ENCODE data around the gene HDAC9. TPM values are rescaled to one million over a fixed set of nuclear protein-coding genes. Genes with fewer than 3 reads are reported as not detected.

The HDAC9 gene
- total and polyA plus RNA-seq, 2 experiments from 2014 or later = 3.7 to 9.4 TPM

DNA sequence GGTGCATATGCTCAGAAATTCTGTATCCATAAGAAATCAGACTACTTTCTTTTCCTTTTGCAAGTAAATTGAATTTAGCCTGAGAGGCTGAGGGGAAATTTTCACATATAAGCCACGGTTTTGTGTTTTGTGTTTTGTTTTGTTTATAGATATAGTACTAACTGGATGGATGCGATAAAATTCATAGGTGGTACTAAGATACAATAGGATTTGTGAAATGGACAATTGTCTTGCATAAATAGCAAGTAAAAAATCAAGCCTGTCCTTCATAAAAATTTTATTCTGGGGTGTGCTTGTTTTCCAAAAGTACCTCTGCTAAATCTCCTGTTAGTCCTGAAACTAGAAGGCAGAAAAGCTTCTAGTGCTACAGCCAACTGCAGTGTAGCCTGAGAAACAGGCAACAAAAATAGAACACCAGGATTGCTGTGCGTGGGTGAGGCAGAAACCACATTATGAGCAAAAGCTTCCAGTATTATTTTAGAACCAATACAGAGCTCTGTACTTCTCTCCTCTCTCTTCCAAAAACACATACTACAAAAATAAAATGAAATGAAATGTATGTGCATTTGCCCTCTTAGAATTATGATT, 634 bp upstream of the HDAC9 start:
- H3K36me3 ChIP-seq (replicated peaks; ENCODE audit: insufficient read depth, low read depth) = no peaks in the 10 kb centered on the region
- no peak overlapping the region for H3K4me3 ChIP-seq
- no peaks in the 10 kb centered on the region for H3K4me1 ChIP-seq (ENCODE audit: insufficient read depth)
- no peak for DNase-seq (ENCODE audit: low spot score)
- H4K20me1 ChIP-seq (ENCODE audit: insufficient read depth, poor library complexity, severe bottlenecking) = no peaks in the 10 kb centered on the region
- no peak overlapping the region for H3K27ac ChIP-seq
- WGBS (ENCODE audit: low lambda C conversion rate, missing lambda C conversion rate) = 80% methylated on average over 3 of the region's 3 CpGs
- H3K4me2 ChIP-seq = peak overlapping the region; percentile 73
- H3K9me3 ChIP-seq (ENCODE audit: low read depth) = no peaks in the 10 kb centered on the region
- no peaks in the 10 kb centered on the region for H3K9me2 ChIP-seq (replicated peaks; ENCODE audit: insufficient read depth)
- no peaks in the 10 kb centered on the region for H3K79me2 ChIP-seq
- H2AFZ ChIP-seq = peak overlapping the region; percentile 7
- no peak for TF ChIP-seq EZH2 (IDR thresholded peaks at IDR 0.05; ENCODE audit: borderline replicate concordance)
- TF ChIP-seq, protein P1, sequence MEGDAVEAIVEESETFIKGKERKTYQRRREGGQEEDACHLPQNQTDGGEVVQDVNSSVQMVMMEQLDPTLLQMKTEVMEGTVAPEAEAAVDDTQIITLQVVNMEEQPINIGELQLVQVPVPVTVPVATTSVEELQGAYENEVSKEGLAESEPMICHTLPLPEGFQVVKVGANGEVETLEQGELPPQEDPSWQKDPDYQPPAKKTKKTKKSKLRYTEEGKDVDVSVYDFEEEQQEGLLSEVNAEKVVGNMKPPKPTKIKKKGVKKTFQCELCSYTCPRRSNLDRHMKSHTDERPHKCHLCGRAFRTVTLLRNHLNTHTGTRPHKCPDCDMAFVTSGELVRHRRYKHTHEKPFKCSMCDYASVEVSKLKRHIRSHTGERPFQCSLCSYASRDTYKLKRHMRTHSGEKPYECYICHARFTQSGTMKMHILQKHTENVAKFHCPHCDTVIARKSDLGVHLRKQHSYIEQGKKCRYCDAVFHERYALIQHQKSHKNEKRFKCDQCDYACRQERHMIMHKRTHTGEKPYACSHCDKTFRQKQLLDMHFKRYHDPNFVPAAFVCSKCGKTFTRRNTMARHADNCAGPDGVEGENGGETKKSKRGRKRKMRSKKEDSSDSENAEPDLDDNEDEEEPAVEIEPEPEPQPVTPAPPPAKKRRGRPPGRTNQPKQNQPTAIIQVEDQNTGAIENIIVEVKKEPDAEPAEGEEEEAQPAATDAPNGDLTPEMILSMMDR (IDR thresholded peaks at IDR 0.05; ENCODE audit: poor library complexity) = no peak
- TF ChIP-seq EZH2phosphoT487 (IDR thresholded peaks at IDR 0.05; ENCODE audit: low read depth, severe bottlenecking, unreplicated experiment) = no peak
- peaks cover 3% of the 10 kb centered on the region for H3K27me3 ChIP-seq

DNA sequence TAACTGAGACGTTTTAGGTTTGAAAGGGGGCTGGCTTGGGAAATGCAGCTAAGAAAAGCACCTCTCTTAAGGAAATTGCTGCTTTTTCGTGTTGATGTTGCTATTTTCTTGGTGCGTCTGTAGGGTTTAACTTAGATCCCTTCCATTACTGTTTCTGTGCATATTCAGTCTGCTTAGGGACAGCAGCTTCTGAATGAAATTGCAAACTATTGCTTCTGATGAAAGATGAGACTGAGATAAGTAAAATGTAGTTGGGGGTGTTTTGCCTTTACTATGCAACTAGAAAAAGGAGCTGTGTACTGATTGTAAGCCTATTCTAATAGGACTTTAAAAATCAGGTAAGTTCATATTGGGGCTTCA, 772 bp downstream of the HDAC9 start:
- Histone ChIP-seq H3K9me2 (replicated peaks; ENCODE audit: insufficient read depth) (no peaks in the 10 kb centered on the region), H3K9me3 (ENCODE audit: low read depth) (no peaks in the 10 kb centered on the region), H3K4me1 (ENCODE audit: insufficient read depth) (no peaks in the 10 kb centered on the region), H3K36me3 (replicated peaks; ENCODE audit: insufficient read depth, low read depth) (no peaks in the 10 kb centered on the region), H3K79me2 (no peaks in the 10 kb centered on the region), H3K4me3 (no peak overlapping the region), H3K4me2 (peak overlapping the region; percentile 73), H3K27ac (no peak overlapping the region), H3K27me3 (peaks cover 3% of the 10 kb centered on the region), H4K20me1 (ENCODE audit: insufficient read depth, poor library complexity, severe bottlenecking) (no peaks in the 10 kb centered on the region), H2AFZ (peak overlapping the region; percentile 7)
- no peak for DNase-seq (ENCODE audit: low spot score)
- WGBS (ENCODE audit: low lambda C conversion rate, missing lambda C conversion rate) = 25% methylated on average over 3 of the region's 3 CpGs
- no peak for TF ChIP-seq EZH2 (IDR thresholded peaks at IDR 0.05; ENCODE audit: borderline replicate concordance)
- no peak for TF ChIP-seq EZH2phosphoT487 (IDR thresholded peaks at IDR 0.05; ENCODE audit: low read depth, severe bottlenecking, unreplicated experiment)
- TF ChIP-seq, protein P1 (IDR thresholded peaks at IDR 0.05; ENCODE audit: poor library complexity) = no peak

DNA sequence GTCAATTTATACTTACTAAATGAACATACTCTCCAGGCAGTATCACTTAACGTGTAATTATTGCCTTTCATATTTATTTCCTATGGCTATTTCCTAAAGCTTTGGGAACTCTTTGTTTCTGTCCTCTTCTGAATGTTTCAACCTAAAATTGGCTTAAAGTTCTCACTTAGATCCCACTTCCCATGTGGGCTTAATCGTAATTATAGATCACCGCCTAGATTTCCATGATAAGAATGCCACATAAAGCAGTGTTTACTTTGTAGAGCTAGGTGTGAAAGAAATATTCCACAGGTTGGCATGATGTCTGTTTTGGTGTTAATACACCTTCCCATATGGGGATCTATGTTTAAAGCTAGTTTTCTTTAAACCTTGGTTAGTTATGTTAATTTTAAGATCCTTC, 1.5 kb downstream of the HDAC9 start:
- Histone ChIP-seq H3K4me1 (ENCODE audit: insufficient read depth) (no peaks in the 10 kb centered on the region), H4K20me1 (ENCODE audit: insufficient read depth, poor library complexity, severe bottlenecking) (no peaks in the 10 kb centered on the region), H3K27me3 (peaks cover 3% of the 10 kb centered on the region), H3K79me2 (no peaks in the 10 kb centered on the region), H3K4me2 (no peak overlapping the region), H3K27ac (no peak overlapping the region), H3K36me3 (replicated peaks; ENCODE audit: insufficient read depth, low read depth) (no peaks in the 10 kb centered on the region), H3K9me3 (ENCODE audit: low read depth) (no peaks in the 10 kb centered on the region), H3K4me3 (no peak overlapping the region), H2AFZ (no peak overlapping the region), H3K9me2 (replicated peaks; ENCODE audit: insufficient read depth) (no peaks in the 10 kb centered on the region)
- no peak for TF ChIP-seq EZH2phosphoT487 (IDR thresholded peaks at IDR 0.05; ENCODE audit: low read depth, severe bottlenecking, unreplicated experiment)
- TF ChIP-seq EZH2 (IDR thresholded peaks at IDR 0.05; ENCODE audit: borderline replicate concordance) = no peak
- TF ChIP-seq, protein P1 (IDR thresholded peaks at IDR 0.05; ENCODE audit: poor library complexity) = no peak
- DNase-seq (ENCODE audit: low spot score) = no peak
- 63% methylated on average over 3 of the region's 3 CpGs for WGBS (ENCODE audit: low lambda C conversion rate, missing lambda C conversion rate)

DNA sequence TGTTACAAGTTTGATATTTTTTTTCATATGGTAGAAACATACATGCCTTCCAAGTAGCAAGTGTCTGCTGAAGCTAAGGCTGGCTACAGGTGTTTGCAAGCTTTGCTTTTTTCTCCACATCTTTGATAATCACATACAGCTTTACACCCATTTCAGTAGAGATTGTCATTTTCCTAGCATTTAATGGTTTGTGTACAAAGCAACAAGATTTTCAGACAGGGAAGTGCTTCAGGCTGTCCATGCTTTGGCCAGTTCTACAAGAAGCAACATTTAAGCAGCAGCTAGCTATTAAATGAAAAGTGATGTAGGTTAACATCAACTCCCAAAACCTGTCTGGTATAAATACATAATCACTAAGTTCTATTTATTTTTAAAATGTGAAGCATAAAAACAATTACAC, 2.3 kb downstream of the HDAC9 start:
- Histone ChIP-seq H2AFZ (no peak overlapping the region), H3K9me2 (replicated peaks; ENCODE audit: insufficient read depth) (no peaks in the 10 kb centered on the region), H3K4me2 (no peak overlapping the region), H3K79me2 (no peaks in the 10 kb centered on the region), H4K20me1 (ENCODE audit: insufficient read depth, poor library complexity, severe bottlenecking) (no peaks in the 10 kb centered on the region), H3K9me3 (ENCODE audit: low read depth) (no peaks in the 10 kb centered on the region), H3K27me3 (peaks cover 3% of the 10 kb centered on the region), H3K4me3 (no peak overlapping the region), H3K36me3 (replicated peaks; ENCODE audit: insufficient read depth, low read depth) (no peaks in the 10 kb centered on the region), H3K27ac (no peak overlapping the region), H3K4me1 (ENCODE audit: insufficient read depth) (no peaks in the 10 kb centered on the region)
- TF ChIP-seq EZH2phosphoT487 (IDR thresholded peaks at IDR 0.05; ENCODE audit: low read depth, severe bottlenecking, unreplicated experiment) (no peak), EZH2 (IDR thresholded peaks at IDR 0.05; ENCODE audit: borderline replicate concordance) (no peak)
- TF ChIP-seq, protein P1 (IDR thresholded peaks at IDR 0.05; ENCODE audit: poor library complexity) = no peak
- no peak for DNase-seq (ENCODE audit: low spot score)

Data from hepatocyte (in vitro differentiated cells).